GM18519 (cell line): ENCODE data around the gene SARDH.

Experiments used
- ATAC-seq: cut with Tn5 transposase; IDR thresholded peaks from one replicate; pipeline ENCODE4 v1.9.1; 2021; ENCODE audit warnings: mild to moderate bottlenecking, moderate library complexity; ENCODE audit not compliant: unreplicated experiment, low FRiP score

SARDH gene

DNA sequence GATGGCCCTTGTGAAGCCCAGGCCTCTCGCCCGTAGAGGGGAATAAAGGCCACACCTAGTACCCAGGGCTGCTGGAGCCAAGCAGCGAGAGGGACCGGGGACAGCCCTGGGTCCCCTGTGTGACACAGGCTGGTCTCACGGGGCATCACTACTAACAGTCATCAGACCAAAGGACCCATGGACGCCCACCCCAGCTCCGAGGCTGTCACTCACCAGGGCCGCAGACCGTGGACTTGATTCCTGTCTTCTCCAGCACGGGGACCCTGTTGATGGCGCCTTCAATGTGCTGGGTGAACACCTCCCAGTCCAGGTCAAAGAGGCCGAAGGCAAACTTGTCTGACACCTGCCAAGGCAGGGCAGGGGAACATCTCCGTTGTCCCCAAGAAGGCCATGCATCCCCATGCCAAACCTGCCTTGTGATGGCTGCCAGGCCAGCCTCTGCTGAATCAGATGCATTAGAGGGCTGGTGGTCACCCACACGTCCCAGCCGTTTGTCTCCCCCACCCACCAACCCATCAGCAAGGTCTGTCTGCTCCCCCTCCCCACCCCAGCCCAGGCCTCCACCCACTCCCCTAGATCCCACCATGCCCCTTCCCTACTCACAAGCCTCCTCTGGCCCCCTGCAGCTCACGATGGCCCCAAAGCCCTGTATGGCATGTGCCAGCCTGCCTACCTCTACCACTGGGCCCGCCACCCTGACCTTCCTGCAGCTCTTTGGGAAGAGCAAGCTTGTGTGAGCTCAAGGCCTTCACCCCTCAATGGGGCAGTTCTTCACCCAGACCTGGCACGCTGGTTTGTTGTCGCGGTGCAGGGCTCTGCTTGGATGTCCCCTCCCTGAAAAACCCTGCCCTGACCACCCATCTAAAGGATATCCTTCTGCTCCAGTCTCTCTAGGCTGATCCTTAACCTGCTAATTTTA is 20.8 kb downstream of the SARDH start:
- no peak for ATAC-seq

DNA sequence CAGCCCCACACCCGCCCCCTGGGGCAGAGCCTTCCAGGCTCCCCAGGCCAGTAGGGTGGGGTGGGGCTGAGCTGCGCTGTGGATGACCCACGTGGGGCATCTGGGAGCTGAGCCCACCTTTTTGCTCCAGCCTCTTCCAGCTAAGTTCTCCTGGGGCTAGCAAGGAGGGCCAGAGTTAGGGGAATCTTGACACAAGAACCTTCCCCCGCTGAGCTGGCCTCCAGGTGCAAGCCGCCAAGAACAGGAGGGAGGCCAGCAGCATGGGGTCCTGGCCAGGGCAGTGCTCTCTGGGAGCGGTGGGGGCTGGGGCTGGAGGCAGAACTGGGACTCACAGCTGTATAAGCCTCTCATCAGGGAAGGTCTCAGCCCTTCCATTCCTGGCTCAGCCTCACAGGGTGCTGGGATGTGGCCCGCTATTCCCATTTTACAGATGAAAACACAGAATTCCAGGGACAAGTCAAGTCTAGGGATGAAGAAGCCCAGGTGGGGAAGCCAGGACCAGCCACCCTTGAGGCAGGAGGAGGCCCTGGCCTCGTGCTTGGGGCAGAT is 21.5 kb downstream of the SARDH start:
- ATAC-seq: no peak

DNA sequence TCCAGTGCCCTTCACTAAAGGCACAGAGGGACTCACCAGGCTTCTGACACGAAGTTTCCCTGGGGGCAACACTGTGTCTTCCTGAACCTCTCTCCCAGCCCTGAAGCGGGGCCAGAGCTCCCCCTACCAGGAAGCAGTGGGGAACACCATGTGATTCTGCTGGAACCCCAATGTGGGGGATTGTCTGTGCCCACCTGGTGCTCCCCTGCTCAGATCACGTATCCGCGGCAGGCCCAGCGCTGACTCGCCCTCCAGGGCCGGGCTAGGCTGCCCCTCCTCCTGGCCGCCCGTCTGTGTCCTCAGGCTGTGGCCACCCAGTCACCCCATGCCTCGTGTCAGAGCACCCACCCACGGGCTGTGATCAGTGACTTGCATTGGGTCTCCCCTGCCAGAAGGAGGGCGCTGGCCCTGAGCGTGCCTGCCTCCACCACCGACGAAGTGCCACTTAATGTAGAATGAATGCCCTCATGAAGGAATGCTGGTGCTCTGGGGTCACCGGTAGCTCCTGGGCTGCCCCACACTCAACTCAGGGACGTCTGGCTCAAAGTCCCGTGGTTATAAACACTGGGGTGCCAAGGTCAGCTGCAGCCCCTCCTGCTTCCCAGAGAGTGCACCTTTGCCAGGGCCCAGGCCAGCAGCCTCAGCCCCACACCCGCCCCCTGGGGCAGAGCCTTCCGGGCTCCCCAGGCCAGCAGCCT is 22.1 kb downstream of the SARDH start:
- ATAC-seq: no peak

DNA sequence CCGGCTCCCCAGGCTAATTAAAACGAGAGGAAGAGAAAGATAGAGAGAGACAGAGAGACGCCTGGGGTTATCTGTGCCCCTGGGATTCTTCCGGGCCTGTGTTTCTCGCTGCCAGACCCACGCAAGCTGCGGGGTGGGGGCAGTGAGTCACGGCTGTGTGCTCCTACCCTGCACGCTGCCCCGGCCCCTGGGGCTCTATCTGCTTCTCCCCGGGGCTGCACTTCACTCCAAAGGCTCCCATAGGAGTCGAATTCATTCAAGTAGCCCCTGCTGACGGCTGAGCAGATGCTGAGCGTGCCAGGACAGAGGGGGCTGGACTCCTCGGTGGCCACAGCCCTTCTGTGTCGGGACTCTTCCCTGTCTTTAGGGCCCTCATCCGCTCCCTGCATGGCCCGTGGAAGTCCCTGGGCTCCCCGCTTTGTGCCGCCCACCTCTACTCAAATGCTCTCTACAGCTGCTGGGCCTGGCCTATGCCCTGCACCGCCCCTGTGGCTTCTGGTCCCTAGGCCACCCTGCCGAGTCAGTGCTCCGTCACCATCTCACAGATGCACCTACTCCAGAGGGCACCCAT is 22.8 kb downstream of the SARDH start:
- ATAC-seq: no peak

DNA sequence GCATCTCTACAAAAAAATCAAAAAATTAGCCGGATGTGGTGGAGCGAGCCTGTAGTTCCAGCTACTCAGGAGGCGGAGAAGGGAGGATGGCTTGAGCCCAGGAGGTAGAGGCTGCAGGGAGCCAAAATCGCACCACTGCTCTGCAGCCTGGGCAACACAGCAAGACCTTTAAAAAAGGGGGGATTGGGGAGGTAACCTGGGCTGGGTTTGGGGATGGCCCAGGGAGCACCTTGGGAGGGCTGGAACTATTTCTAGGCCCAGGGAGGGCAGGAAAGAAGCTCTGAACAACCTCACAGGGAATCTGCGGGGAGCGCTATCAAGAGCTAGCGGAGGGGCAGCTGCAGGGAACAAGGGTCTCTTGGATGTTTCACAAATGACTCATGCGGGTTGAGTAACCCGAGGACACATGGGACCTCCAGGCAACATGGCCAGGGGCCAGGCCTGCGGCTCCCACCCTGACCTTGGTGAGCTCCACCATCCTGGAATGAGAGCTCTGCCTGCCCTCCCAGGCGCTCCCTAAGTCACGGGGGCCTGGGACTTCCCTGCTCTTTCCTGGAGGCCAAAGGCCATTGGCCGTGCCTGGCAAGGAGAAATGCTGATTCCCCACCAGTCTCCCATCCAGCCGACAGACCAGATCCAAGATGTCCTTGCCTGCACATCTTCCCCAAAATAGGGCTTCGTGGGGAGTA is 23.4 kb downstream of the SARDH start:
- no peak for ATAC-seq

DNA sequence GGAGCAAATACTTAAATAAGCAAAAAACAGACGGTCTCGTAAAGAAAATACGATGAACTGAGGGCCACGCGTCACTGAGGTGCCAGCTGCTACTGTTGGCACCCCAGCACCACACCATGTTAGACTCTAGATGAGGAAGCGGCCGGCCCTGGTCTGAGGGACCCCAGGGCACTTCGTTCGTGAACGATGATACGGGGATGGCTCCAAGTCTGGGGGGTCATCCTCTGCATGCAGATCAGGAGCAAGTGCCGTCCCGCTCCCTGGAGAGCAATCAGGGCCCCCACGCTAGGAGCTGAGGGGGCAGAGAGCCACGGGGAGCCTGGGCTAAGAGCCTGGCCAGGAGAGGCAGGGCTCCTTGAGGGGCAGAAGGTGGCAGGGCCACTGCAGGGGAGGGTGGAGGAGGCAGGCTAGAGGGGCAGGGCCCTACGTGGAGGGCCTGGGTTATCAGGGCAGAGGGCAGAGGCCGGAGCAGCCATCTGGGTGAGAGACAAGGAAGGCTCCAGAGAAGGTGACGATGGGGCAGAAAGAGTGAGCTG is 24.1 kb downstream of the SARDH start:
- no peak for ATAC-seq

DNA sequence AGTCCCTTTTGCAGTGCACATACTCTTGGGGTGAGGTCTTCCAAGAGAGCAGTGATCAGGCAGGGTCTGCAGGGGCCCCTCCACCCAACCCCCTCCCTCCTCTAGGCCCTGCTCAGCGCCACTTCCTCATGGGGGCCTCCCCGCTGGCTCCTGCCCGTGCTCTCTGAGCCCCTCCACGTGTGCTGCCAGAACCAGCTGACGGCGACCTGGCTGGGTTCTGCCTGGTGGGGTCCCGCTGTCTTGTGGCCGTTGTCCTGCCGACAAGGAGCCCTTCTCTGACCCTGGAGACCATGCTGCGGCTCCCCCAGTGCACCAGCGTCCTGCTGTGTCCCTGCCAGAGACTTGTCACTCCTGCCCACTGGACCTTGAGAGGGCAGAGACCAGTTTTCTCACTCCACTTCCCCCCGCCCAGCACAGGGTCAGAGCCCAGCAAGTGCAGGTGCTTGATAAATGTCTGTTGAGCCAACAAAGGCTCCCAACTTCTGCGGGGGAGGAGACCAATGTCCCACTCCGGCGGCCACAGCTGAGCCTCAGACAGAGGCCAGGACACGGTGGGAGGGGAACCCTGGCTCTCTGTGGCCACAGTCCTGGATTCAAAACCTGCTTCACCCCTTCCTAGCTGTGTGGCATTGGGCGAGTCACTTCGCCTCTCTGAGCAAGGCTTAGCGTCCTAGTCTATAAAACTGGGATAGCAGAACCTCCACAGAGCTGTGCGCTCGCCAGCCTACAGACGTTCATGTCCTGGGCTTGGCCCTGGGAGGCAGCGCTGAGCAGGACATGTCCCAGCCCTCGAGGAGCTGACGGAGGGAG is 24.8 kb downstream of the SARDH start:
- ATAC-seq: no peak

DNA sequence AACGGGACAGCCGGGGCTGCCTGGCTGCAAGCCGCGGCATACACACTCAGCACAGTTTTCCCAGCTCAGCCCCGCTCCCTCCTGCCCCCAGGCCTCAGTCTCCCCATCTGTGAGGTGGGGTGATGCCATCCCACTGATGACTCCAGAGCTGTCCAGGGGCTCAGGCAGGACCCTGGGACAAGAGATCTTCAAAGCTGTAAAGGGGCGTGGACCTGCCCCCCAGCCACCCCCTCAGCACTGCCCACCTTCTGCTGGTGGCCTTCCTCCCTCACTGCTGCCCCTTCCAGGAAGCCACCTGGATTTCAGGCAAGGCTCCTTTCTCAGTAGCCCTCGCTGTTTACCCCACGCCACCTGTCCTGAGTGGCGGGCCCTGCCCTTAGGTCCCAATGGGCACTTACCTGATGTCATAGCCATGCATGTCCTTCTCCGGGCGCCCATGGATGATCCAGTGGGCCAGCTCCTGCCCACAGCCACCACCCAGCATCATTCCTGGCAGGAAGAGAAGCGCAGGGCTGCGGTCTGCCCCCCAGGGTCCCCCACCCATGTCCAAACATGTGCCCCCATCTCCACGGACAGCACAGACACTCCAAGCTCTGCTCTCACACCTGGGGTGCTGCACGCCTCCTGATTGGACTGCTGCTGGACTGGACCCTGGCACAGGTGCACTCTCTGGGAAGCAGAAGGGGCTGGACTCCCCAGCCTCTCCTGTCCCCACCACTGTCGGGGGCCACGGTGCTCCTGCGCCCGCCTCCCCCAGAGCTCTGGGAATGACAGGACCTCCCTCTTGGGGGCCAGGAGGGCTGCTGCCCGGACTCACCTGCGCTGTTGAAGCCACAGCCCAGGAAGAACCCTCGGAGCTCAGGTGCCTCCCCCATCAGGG is 25.7 kb downstream of the SARDH start:
- ATAC-seq: no peak

DNA sequence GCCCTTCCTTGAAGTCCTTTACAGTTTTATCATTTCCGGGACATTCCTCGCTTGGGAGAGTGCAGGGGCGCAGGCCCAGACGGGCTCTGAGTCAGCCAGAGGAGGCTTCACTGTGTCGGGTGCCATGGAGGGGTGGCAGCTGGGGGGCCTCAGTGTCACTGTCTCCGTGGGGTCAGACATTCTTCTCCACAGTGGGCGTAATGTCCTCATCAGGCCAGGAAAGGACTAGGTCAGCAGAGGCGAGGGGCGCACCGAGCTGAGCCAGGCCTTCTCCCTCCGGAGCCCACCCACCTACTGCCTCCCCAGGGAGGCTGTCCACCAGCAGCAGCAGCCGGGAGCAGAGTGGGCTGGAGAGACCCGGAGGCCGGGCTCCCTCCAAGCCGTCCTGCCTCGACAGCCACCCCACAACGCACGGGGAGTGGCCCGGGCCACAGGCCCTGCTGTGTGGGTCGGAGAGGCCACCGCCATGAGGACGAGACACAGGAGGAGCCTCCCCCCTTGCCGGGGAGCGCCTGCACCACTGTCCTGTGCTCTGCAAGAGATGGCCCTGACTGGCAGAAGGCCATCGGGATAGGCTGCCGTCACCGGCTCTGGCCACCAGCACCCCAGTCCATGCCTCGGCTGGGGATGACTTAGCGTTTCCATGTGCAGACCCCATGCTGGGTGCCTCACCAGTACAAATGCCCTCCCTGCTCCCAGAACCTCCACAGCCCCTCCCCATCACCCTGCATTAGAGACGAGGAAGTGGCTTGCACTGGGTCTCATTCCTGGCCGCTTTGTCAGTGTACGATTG is 26.5 kb downstream of the SARDH start:
- no peak for ATAC-seq

DNA sequence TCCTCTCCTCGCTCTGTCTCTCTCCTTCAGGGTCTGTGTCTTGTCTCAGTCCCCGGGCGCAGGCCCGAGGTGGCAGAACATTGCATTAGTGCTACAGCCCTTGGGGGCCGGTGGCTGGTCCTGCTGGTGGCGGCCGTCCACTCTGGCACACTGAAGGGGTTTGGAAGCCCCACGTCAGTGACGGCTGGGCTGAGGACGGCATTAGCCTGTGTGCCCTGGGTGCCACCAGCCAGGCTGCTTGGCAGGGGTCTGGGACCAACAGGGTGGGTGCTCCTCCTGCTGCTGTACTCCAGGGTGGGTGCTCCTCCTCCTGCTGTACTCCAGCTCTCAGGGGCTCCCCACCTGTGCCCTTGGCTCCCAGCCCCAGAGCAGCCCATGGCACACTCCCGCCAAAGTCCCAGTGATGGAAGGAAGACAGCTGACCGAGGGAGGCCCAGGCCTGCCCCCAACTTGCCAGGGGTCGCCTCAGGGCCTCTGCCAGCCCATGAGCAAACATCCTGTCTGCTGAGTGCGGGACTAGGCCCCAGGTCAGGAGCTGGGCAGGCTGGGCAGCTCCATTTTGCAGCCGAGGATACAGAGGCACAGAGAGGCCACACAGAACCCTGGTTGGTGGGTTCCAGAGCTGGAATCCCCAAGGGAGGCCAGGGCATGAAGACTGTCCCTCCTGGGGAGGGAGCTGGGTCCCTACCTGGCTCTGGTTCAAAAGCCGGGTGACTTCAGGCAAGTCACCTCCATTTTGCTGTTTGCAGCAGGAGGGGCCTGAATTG is 27.3 kb downstream of the SARDH start:
- no peak for ATAC-seq

DNA sequence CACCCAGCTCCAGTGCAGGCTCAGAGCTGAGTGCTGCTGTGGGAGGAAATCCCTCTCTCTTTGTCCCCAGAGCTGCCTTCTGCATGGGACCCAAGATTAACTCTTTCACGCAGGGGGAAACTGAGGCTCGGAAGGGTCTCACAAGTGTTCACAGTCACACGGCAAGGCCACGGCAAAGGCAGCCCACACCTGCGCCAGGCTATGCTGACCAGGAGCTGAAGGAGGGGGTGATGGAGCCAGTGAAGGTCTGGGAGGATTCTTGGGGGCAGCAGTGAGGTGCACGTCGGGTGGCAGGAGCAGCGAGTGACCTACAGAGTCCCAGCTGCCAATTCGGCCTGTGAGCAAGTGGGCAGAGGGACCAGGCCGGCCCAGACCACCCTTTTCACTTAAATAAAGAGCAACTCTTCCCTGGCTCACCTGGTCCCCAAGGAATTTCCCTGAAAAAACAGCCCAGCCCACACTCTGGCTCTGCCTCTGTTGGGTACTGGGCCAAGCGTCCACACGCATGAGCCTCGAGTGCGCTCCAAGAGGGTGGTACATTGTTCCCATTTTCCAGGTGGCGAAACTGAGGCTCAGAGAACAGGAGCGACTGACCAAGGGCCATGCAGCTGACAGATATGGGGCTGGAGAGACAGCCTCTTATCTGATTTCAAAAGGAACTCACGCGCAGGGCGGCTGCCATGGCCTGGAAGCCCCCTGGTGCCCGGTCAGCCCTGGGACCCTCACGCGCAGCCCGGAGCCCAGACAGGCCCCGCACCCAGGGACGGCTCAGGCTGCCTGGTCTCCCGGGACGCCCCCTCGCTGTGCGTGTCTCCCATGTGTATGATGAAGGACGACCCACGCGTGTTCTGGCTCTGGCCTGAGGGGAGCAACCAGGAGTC is 28.2 kb downstream of the SARDH start:
- ATAC-seq: no peak

DNA sequence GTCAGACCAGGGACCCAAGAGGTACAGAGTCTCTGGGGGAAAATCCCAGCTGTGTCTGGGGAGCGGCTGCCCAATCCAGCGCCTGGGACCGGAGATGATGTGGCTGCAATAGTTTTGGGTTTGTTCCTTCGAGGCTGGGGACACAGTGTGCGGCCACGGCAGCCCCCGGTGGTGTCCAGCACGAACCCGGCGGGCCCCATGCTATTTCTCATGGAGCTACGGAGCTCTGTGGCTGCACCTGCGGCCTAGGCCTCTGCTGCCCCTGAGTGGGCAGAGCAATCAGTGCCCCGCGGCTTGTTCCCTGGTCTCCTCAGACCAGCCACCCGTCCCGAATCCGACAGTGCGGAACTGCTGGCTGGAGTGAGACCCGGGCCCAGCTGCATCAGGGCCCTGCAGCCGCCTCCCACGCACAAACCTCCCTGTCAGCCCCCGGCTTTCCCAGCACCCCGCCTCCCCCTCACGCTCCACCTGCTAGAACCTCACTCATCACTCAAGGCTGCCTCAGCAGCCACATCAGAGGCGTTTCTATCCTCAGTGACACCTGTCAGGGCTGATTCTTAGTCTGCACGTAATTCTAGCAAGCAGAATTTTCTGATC is 29.0 kb downstream of the SARDH start:
- no peak for ATAC-seq

DNA sequence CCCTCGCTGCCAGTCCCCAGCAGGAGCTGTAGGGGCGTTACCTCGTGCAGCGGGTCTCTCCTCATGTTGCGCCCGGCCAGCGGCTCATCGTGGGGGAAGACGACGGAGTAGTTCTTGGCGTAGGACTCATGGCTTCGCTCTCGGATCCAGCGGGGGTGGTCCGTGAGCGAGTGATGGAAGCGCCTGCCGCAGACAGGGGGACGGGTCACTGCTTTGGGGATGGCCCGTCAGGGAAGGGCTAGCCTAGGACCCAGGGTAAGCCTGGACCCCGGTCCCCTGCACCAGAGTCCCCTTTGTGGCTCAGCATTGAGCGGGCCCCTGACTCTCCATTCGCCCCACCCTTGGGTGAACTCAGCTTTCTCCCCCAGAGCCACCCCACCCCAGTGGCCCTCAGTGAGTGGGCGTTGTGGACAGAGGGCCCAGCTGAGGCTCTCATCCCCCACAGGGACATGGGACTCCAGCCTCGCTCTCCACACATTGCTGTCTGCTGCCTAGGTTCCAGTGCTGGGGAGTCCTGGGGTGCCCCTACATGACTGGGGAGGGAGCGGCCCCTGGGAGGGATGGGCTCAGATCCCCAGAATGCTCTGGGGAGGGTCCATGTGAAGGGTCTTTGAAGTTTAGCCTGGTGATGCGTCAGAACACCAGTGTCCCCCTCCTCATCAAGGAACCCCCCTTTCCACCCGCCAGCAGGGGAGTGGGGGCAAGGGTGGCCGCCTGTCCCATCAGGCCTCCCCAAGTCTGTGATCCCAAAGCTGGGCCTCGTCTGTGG is 29.7 kb downstream of the SARDH start:
- ATAC-seq: no peak

DNA sequence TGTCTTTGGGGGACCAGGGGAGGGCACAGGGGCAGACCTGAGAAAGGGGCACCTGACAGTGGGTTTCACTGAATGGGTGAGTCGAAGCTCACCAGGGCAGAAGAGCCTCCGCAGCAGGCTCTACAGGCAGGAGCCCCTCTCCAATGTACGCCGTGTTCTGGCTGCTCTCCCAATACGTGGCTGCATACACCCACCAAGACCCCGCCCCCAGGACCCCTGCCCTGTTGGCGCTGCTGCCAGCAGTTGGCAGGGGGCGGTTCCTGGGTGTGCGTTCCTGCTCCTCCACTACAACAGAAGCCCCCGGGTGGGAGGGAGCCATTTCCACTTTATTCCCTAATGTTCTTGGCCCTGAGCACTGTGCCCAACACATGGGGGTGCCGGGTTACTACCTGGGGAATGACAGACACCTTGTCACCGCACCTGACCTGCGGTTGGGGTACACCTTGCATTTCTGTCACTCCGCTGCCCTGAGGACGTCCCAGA is 30.3 kb downstream of the SARDH start:
- ATAC-seq: no peak
